Activated CD4-positive, alpha-beta memory T cell treated with anti-CD3 and anti-CD28 coated beads, Interleukin-2, amount 10 ng/mL, durations not matched to agents 7 days and 5 days (primary cell): ENCODE measurements around the gene MDM4. TPM values are rescaled to one million over a fixed set of nuclear protein-coding genes. Genes with fewer than 3 reads are reported as not detected.

Source experiments
- total RNA-seq, 2 experiments: library from RNA; stranded (reverse); gene quantifications; one replicate each; pipeline ENCODE4 v1.2.3, GENCODE V29; 2021

The MDM4 gene
- total RNA-seq, 2 experiments from 2014 or later = 85.1 to 95.4 TPM

Other genes with a start within 250 kb of the MDM4 start
- not detected for gene PLEKHA6, start 156.5 kb upstream of the MDM4 start, total RNA-seq
- gene PPP1R15B, start 104.6 kb upstream of the MDM4 start, total RNA-seq = 10 to 100 TPM; 76.0 to 76.1 TPM
- gene PIK3C2B, start 21.6 kb upstream of the MDM4 start, total RNA-seq = 10 to 100 TPM; 31.0 to 32.0 TPM
- under 1 TPM; 0.10 to 0.25 TPM for gene LRRN2, start 169.3 kb downstream of the MDM4 start, total RNA-seq